GM21737 (cell line): Measurements from ENCODE around the gene SYNE2.
"Not testable (repeated sequence)": the region's sequence is repeated elsewhere in the genome, so short reads cannot be mapped to it uniquely, and the experiment has no call there.

Experiments
- ATAC-seq: cut with Tn5 transposase; IDR thresholded peaks from one replicate; pipeline ENCODE4 v1.9.1; 2021; ENCODE audit warnings: mild to moderate bottlenecking, moderate library complexity; ENCODE audit not compliant: unreplicated experiment

SYNE2 gene

GRCh38 chr14:64117671-64118402 is 265.0 kb downstream of the SYNE2 start:
- ATAC-seq, result no peak

GRCh38 chr14:64118403-64118742 is 265.6 kb downstream of the SYNE2 start:
- ATAC-seq, result not testable (repeated sequence)

- no peak for ATAC-seq
Observed at GRCh38 chr14:64118892-64119291, 266.1 kb downstream of the SYNE2 start.

GRCh38 chr14:64119500-64119899 is 266.7 kb downstream of the SYNE2 start:
- no peak for ATAC-seq

- ATAC-seq, result no peak
Observed at GRCh38 chr14:64119980-64120379, 267.2 kb downstream of the SYNE2 start.

GRCh38 chr14:64123241-64123822 is 270.5 kb downstream of the SYNE2 start:
- ATAC-seq, result no peak

GRCh38 chr14:64125270-64125669 is 272.5 kb downstream of the SYNE2 start:
- no peak for ATAC-seq

GRCh38 chr14:64126548-64126947 is 273.7 kb downstream of the SYNE2 start:
- ATAC-seq, result no peak

GRCh38 chr14:64137657-64138290 is 285.0 kb downstream of the SYNE2 start:
- no peak for ATAC-seq

GRCh38 chr14:64147126-64147790 is 294.5 kb downstream of the SYNE2 start:
- ATAC-seq, result no peak

- ATAC-seq, result no peak
Observed at GRCh38 chr14:64149921-64150320, 297.1 kb downstream of the SYNE2 start.

- ATAC-seq, result no peak
Observed at GRCh38 chr14:64158608-64159007, 305.8 kb downstream of the SYNE2 start.

- no peak for ATAC-seq
Observed at GRCh38 chr14:64159588-64159987, 306.8 kb downstream of the SYNE2 start.

GRCh38 chr14:64170181-64170580 is 317.4 kb downstream of the SYNE2 start:
- no peak for ATAC-seq

GRCh38 chr14:64174922-64175782 is 322.3 kb downstream of the SYNE2 start:
- no peak for ATAC-seq

- no peak for ATAC-seq
Observed at GRCh38 chr14:64176330-64176729, 323.5 kb downstream of the SYNE2 start.

- ATAC-seq, result no peak
Observed at GRCh38 chr14:64178814-64179213, 326.0 kb downstream of the SYNE2 start.

- not testable (repeated sequence) for ATAC-seq
Observed at GRCh38 chr14:64182908-64183307, 330.1 kb downstream of the SYNE2 start.

GRCh38 chr14:64184103-64184729 is 331.4 kb downstream of the SYNE2 start:
- ATAC-seq, result no peak

- no peak for ATAC-seq
Observed at GRCh38 chr14:64185184-64185583, 332.4 kb downstream of the SYNE2 start.
